SK-N-MC (cell line): Measurements from ENCODE around the gene FOLR3.

Experiments
- EZH2 ChIP-seq: fragments of 200-600 bp; sonication (generic); IDR thresholded peaks from one replicate; pipeline ENCODE4 v1.6.1; 2017; ENCODE audit warnings: antibody characterized with exemption
- POLR2AphosphoS5 ChIP-seq: IDR thresholded peaks from 2 replicates; pipeline ENCODE4 v1.6.1; 2012; ENCODE audit warnings: mild to moderate bottlenecking, low read depth, low read length, borderline replicate concordance

- TF ChIP-seq POLR2AphosphoS5 = no peak
- TF ChIP-seq EZH2 = no peak
Observed at GRCh38 chr11:72102162-72102561, 33.4 kb upstream of the FOLR3 start.
